ENCODE results near the gene CWC27. TPM values are rescaled to one million over a fixed set of nuclear protein-coding genes. Genes with fewer than 3 reads are reported as not detected.
A peak's percentile ranks its signal among the peaks of the same experiment; 100 is the strongest.

CWC27 gene
- total RNA-seq, 2 donors from 2014 or later = 37.5 to 39.1 TPM

DNA sequence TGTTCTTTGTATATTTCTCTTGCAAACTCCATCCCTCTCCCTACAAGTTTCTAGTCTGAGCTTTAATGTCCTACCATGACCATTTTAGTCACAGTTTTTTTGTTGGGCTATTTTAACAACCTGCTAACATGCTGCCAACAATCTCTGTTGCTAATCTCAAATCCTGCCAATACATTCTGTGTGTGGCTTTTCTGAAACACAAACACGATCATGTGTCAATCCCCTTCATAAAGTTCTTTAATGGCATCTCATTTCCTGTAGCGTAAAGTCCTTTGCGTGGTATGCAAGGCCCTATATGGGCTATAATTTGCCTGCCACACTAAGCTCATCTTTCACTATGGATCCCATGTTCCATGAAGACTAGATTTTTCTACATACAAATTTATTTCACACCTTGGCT lies 180.6 kb downstream of the CWC27 start:
- H3K4me3 Mint-ChIP-seq = no peak overlapping the region
- peaks cover 0 to 1% of the 10 kb centered on the region in 2 donors for H3K36me3 Mint-ChIP-seq (ENCODE audit: insufficient read depth in 2 of 2)
- no peaks in the 10 kb centered on the region for H3K4me1 Mint-ChIP-seq (ENCODE audit: low read depth)
- no peaks in the 10 kb centered on the region for H3K9me3 Mint-ChIP-seq
- H3K27ac Mint-ChIP-seq = no peak overlapping the region
- no peak for ATAC-seq (replicated peaks in 1 of 2)
- no peak for DNase-seq
- H3K27me3 Mint-ChIP-seq (ENCODE audit: low read depth) = no peaks in the 10 kb centered on the region

DNA sequence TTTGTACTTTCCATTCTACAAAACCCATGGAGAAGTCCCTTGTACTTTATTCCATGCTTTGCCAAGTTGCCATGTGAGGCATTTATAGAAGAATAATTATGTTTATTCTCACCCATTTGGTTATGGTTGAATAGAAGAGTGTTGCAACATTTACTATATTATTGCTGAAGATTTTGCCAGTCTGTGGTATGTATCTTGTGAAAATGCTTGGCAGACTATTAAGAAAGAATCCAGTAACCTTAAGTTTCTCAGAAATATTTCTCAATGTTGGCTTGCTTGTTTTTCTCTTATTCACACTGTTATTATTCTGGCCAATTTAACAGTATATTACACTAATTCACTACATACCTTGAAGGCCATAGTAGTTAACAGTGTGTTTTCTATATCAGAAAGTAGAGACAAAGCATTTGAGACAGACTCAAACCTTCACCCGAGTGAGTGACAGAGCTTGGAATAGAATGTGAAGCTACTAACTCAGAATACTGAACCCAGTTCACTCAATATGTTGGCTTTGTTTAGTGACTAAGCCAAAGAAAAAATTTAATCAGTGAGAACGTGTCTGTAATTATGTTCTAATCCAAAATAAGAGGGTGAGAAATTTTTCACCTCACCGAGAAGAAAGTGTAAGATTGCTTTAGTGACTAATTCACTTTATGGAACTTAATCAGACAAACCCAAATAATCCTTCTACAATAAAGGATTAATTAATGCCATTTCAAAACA lies 184.4 kb downstream of the CWC27 start:
- no peak overlapping the region for H3K4me3 Mint-ChIP-seq
- no peaks in the 10 kb centered on the region for H3K4me1 Mint-ChIP-seq (ENCODE audit: low read depth)
- H3K9me3 Mint-ChIP-seq = no peaks in the 10 kb centered on the region
- H3K27me3 Mint-ChIP-seq (ENCODE audit: low read depth) = no peaks in the 10 kb centered on the region
- H3K27ac Mint-ChIP-seq = no peak overlapping the region
- DNase-seq = no peak
- ATAC-seq (replicated peaks in 1 of 2) = no peak
- H3K36me3 Mint-ChIP-seq (ENCODE audit: insufficient read depth in 2 of 2) = no peaks in the 10 kb centered on the region

DNA sequence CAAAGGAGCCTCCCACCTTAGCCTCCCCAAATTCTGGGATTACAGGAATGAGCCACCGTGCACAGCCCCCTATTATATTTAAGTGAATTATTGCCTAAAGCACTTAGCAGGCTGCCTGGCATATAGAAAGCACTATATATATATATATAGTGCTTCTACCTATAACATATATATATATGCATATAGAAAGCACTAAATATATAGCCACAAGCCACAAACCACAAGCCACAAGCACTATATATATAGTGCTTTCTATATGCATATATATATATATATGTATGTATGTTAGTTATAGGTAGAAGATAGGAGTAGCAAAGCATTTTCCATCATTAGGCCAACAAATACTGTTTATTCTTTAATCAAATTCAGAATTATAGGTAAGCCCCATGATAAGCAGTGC lies 185.8 kb downstream of the CWC27 start:
- no peak overlapping the region for H3K4me3 Mint-ChIP-seq
- no peak for ATAC-seq (replicated peaks in 1 of 2)
- H3K9me3 Mint-ChIP-seq = no peaks in the 10 kb centered on the region
- DNase-seq = no peak
- H3K4me1 Mint-ChIP-seq (ENCODE audit: low read depth) = no peaks in the 10 kb centered on the region
- no peaks in the 10 kb centered on the region for H3K36me3 Mint-ChIP-seq (ENCODE audit: insufficient read depth in 2 of 2)
- no peaks in the 10 kb centered on the region for H3K27me3 Mint-ChIP-seq (ENCODE audit: low read depth)
- no peak overlapping the region for H3K27ac Mint-ChIP-seq

DNA sequence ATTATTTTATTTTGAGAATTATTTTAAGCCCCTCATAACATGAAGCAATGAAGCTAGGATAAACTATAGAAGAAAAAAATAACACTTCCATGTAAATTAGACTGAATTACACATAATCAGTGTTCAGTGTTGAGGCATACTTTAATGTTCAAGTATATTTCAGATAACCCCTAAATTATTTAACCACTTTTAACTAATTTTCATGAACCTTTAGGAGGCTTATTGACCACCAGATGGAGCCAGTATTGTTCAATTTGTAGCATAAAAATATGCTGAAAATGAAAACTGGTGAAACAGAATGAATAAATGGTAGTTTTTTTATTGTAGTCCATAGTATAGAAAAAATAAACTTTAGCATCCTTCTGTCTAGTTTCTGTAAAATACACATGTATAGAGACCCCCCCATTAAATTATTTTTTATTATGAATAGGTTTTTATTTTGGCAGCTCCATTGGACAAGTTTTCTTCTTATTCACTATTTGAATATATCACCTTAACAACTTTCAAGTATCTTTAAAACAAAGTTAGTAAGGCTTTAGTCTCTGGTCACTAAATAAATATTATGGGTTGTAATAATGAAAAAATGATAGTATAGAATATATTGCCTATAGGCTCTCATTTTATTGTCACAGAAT lies 190.1 kb downstream of the CWC27 start:
- Mint-ChIP-seq H3K36me3 (ENCODE audit: insufficient read depth in 2 of 2) (peaks cover 4 to 12% of the 10 kb centered on the region in 2 donors), H3K27me3 (ENCODE audit: low read depth) (no peaks in the 10 kb centered on the region), H3K27ac (no peak overlapping the region), H3K9me3 (peaks cover 2 to 4% of the 10 kb centered on the region in 2 donors), H3K4me3 (no peak overlapping the region), H3K4me1 (ENCODE audit: low read depth) (no peaks in the 10 kb centered on the region)
- DNase-seq (no peak), ATAC-seq (replicated peaks in 1 of 2) (no peak)

DNA sequence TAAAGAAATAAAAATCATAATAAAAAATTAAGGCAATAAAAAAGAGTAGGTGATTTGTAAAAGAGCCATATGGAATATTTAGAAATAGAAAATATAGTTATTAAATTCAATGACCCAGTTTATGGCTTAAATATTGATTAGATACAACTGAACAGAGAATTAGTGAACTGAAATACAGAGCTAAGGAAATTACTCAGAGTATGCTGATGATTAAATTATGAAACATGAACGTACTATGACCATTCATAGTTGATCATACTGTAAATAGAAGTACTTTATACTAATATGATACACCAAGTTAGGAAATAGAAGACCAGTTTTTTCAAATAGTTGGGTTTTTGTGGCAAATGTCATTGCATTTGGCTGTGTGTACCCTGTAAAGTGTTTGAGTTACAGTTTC lies 194.5 kb downstream of the CWC27 start:
- H3K9me3 Mint-ChIP-seq = peaks cover 2 to 4% of the 10 kb centered on the region in 2 donors
- no peaks in the 10 kb centered on the region for H3K27me3 Mint-ChIP-seq (ENCODE audit: low read depth)
- no peak overlapping the region for H3K4me3 Mint-ChIP-seq

DNA sequence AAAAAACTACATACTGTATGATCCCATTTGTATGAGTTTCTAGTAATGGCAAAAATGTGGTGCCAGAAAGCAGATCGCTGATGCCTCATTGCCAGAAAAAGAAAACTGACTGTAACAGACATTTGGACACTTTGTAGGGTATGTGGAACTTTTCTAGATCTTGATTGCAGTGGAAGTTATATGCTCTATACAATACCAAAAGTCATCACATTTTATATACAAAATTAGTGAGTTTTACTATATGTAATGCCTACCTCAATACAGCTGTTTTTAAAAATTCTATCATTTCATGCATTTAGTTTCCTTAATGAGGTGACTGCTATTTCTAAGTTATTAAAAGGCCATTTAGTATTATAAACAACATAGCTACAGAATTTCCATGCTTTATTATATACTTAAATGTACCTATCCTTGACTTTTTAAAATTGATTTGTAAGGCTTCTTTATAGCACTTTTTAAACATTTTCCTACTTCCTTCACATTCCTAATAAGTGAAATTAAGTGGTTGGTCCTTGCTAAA lies 199.9 kb downstream of the CWC27 start:
- no peaks in the 10 kb centered on the region for H3K4me1 Mint-ChIP-seq (ENCODE audit: low read depth)

More for the DNA sequence above, 194.5 kb downstream of the CWC27 start:
- ATAC-seq (replicated peaks in 1 of 2) = no peak
- H3K27ac Mint-ChIP-seq = no peak overlapping the region
- no peaks in the 10 kb centered on the region for H3K4me1 Mint-ChIP-seq (ENCODE audit: low read depth)
- DNase-seq = no peak
- peaks cover 4 to 13% of the 10 kb centered on the region in 2 donors for H3K36me3 Mint-ChIP-seq (ENCODE audit: insufficient read depth in 2 of 2)

DNA sequence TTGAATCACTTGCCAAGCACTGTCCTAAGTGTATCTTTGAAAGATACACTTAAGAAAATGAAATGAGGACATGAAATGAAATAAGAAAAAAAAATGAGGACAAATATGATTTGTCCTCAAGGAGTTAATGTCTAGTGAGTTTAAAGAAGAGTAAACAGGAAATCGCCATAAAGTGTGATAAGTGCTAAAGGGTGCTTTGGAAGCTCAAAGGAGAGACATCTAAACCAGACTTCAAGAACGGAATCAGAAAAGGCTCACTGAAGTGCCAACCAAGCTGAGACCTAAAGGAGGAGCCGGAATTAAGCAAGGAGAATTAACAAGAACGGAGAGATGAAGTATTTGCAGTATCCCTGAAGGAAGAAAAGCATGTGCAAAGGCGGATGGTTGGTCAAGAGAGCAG lies 200.8 kb downstream of the CWC27 start:
- Mint-ChIP-seq H3K4me3 (no peak overlapping the region), H3K36me3 (ENCODE audit: insufficient read depth in 2 of 2) (no peaks in the 10 kb centered on the region), H3K27me3 (ENCODE audit: low read depth) (no peaks in the 10 kb centered on the region), H3K4me1 (ENCODE audit: low read depth) (no peaks in the 10 kb centered on the region), H3K9me3 (no peaks in the 10 kb centered on the region), H3K27ac (no peak overlapping the region)
- DNase-seq (no peak), ATAC-seq (replicated peaks in 1 of 2) (no peak)

More for the DNA sequence above, 199.9 kb downstream of the CWC27 start:
- Mint-ChIP-seq H3K27me3 (ENCODE audit: low read depth) (no peaks in the 10 kb centered on the region), H3K27ac (no peak overlapping the region), H3K4me3 (no peak overlapping the region), H3K36me3 (ENCODE audit: insufficient read depth in 2 of 2) (peaks cover 0 to 3% of the 10 kb centered on the region in 2 donors), H3K9me3 (no peaks in the 10 kb centered on the region)
- ATAC-seq (replicated peaks in 1 of 2) (no peak), DNase-seq (no peak)

DNA sequence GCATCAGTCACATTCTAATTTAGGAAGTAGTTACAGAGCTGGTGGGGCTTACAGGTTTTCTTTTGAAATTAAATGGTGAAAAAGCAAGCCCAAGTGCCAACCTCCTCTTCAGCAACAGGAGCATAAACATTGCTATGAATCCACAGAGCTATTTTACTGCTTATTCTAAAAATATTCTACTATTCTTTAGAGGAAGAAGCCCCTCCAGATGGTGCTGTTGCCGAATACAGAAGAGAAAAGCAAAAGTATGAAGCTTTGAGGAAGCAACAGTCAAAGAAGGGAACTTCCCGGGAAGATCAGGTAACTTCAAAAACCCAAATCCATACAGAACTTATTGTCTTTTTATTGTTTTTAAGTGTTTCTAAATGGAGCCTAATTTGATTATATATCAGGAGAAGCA lies 202.8 kb downstream of the CWC27 start:
- no peaks in the 10 kb centered on the region for H3K4me1 Mint-ChIP-seq (ENCODE audit: low read depth)
- no peaks in the 10 kb centered on the region for H3K36me3 Mint-ChIP-seq (ENCODE audit: insufficient read depth in 2 of 2)
- H3K27ac Mint-ChIP-seq = no peak overlapping the region
- no peak for ATAC-seq (replicated peaks in 1 of 2)
- no peaks in the 10 kb centered on the region for H3K9me3 Mint-ChIP-seq
- no peaks in the 10 kb centered on the region for H3K27me3 Mint-ChIP-seq (ENCODE audit: low read depth)
- DNase-seq = no peak
- H3K4me3 Mint-ChIP-seq = no peak overlapping the region

DNA sequence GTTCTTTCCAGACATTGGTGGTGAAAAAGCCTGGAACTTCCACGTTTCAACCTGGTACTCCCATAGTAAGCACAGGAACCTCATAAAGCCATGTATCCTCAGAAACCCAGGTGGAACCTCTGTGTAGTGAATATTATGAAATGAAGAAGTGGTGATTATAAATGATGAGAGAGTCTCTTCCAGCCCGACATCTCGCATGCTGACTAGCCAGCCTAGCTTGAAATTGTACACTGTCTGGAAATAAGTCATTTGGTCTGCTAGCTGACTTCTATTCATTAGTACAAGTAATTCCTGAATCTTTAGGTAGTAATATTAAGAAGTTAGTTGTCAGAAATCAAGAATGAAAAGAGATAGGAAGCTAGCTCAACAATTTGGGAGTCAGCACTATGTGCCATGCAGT lies 203.3 kb downstream of the CWC27 start:
- Mint-ChIP-seq H3K36me3 (ENCODE audit: insufficient read depth in 2 of 2) (no peaks in the 10 kb centered on the region), H3K27ac (no peak overlapping the region), H3K4me3 (no peak overlapping the region), H3K4me1 (ENCODE audit: low read depth) (no peaks in the 10 kb centered on the region), H3K27me3 (ENCODE audit: low read depth) (no peaks in the 10 kb centered on the region), H3K9me3 (no peaks in the 10 kb centered on the region)
- DNase-seq (no peak), ATAC-seq (replicated peaks in 1 of 2) (no peak)

DNA sequence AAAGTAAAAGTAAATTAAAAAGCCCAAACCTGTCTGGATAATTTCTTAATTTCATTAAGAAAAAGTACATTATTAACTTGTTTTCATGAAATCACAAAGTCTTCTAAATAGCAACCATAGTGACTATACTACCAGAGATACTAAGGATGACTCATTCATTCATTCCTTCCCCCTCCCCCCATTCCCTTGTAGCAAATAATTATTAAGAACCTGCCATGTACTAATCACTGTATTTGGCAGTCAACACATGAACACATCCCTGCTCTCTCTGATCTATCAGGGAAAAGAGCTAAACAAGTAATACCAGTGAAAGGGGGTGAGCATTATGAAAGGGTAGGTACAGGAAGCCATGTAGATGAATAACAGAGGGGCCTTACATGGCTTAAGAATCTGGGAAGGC lies 203.9 kb downstream of the CWC27 start:
- H3K27ac Mint-ChIP-seq = no peak overlapping the region
- peaks cover 0 to 3% of the 10 kb centered on the region in 2 donors for H3K36me3 Mint-ChIP-seq (ENCODE audit: insufficient read depth in 2 of 2)
- ATAC-seq (replicated peaks in 1 of 2) (no peak), DNase-seq (no peak)
- H3K9me3 Mint-ChIP-seq = no peaks in the 10 kb centered on the region
- no peak overlapping the region for H3K4me3 Mint-ChIP-seq
- H3K4me1 Mint-ChIP-seq (ENCODE audit: low read depth) = peaks cover 1% of the 10 kb centered on the region
- no peaks in the 10 kb centered on the region for H3K27me3 Mint-ChIP-seq (ENCODE audit: low read depth)

DNA sequence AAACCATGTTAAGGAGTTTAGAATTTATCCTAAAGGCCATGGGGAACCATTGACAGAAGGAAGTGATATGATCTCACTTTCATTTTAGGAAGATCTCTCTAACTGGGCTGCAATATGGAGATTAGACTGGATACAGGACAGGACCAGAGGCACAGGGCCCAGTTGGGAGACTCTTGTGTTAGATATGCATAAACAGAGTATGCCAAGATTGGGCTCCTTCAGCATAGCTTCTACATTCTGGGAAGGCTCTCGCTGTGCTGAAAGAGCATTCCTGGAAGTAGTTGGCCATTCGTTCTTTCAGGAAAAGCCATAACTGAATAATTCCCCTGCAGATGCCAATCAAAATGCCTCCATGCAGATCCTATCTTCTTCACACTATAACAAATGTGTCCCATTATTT lies 204.5 kb downstream of the CWC27 start:
- Mint-ChIP-seq H3K4me3 (no peak overlapping the region), H3K9me3 (no peaks in the 10 kb centered on the region), H3K36me3 (ENCODE audit: insufficient read depth in 2 of 2) (peaks cover 4 to 7% of the 10 kb centered on the region in 2 donors), H3K27ac (no peak overlapping the region), H3K4me1 (ENCODE audit: low read depth) (peaks cover 7% of the 10 kb centered on the region), H3K27me3 (ENCODE audit: low read depth) (no peaks in the 10 kb centered on the region)
- DNase-seq (no peak), ATAC-seq (replicated peaks in 1 of 2) (no peak)

DNA sequence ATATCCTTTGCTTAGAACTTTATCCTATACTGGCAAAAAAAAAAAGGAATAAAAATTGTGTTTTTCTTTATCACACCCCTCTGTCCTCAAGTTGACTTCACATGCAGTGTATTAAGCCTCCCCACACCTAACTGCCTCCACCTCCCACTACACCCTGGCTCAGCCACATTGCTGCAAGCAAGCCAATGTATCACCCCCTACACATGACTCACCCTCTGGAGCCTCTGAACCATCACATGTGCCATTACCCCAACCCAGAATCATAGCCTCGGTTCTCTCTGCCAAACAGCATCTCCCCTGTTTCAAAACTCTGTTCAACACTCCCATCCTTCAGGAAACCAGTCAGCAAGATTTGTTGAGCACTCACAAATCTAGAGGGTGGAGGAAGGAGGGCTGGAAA lies 209.0 kb downstream of the CWC27 start:
- H3K4me1 Mint-ChIP-seq (ENCODE audit: low read depth) = peaks cover 7% of the 10 kb centered on the region
- H3K27me3 Mint-ChIP-seq (ENCODE audit: low read depth) = no peaks in the 10 kb centered on the region
- ATAC-seq (replicated peaks in 1 of 2) (peak in 1 of 2 donors; percentile 47), DNase-seq (peak in 1 of 2 donors; percentile 2)
- H3K36me3 Mint-ChIP-seq (ENCODE audit: insufficient read depth in 2 of 2) = peaks cover 4 to 7% of the 10 kb centered on the region in 2 donors
- no peak overlapping the region for H3K4me3 Mint-ChIP-seq
- no peaks in the 10 kb centered on the region for H3K9me3 Mint-ChIP-seq
- H3K27ac Mint-ChIP-seq = no peak overlapping the region

DNA sequence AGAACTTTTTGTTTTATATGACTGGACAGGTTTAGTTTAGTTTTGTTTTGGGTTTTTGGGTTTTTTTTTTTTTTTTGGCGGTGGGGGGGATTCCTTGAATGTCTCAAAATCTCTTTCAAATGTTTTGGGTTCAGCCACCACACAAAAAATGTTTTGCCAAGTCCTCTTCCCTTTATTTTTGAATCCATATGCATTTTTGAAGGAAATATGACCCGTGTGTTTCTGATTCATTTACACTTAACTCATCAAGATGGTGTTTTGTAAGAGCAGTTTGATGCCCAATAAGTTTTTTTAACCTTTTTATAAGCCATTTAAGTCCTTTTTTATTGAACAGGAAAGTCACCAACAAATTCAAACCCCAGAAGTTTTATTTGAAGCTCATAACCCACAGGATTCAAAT lies 209.8 kb downstream of the CWC27 start:
- Mint-ChIP-seq H3K27me3 (ENCODE audit: low read depth) (no peaks in the 10 kb centered on the region), H3K27ac (no peak overlapping the region), H3K36me3 (ENCODE audit: insufficient read depth in 2 of 2) (peaks cover 4 to 7% of the 10 kb centered on the region in 2 donors), H3K4me1 (ENCODE audit: low read depth) (peaks cover 7% of the 10 kb centered on the region), H3K4me3 (no peak overlapping the region), H3K9me3 (no peaks in the 10 kb centered on the region)
- ATAC-seq (replicated peaks in 1 of 2) = no peak
- DNase-seq = no peak

Measured in activated T-cell treated with anti-CD3 and anti-CD28 coated beads, Interleukin-2, amount 50 U/mL, for 72 hours (primary cell).